Measurements from ENCODE around the gene TXNDC2.

Gene TXNDC2

GRCh38 chr18:9914584-9915290 is 29.0 kb downstream of the TXNDC2 start:
- peak; percentile 4 to 49 for DNase-seq

GRCh38 chr18:9915291-9916076 is 29.7 kb downstream of the TXNDC2 start:
- no peak for DNase-seq

GRCh38 chr18:9916077-9916639 is 30.4 kb downstream of the TXNDC2 start:
- no peak for DNase-seq

GRCh38 chr18:9916808-9917207 is 31.0 kb downstream of the TXNDC2 start:
- no peak for DNase-seq

GRCh38 chr18:9918016-9918680 is 32.4 kb downstream of the TXNDC2 start:
- DNase-seq = peak; percentile 2 to 38

- no peak for DNase-seq
Measured at GRCh38 chr18:9919564-9920232, 33.9 kb downstream of the TXNDC2 start.

- DNase-seq = no peak
Measured at GRCh38 chr18:9922592-9923311, 37.0 kb downstream of the TXNDC2 start.

GRCh38 chr18:9924371-9924943 is 38.7 kb downstream of the TXNDC2 start:
- no peak for DNase-seq

GRCh38 chr18:9925369-9925768 is 39.6 kb downstream of the TXNDC2 start:
- DNase-seq = no peak

GRCh38 chr18:9925795-9926194 is 40.0 kb downstream of the TXNDC2 start:
- DNase-seq = no peak

- no peak for DNase-seq
Measured at GRCh38 chr18:9926223-9926894, 40.6 kb downstream of the TXNDC2 start.

GRCh38 chr18:9926977-9927376 is 41.2 kb downstream of the TXNDC2 start:
- DNase-seq = no peak

- no peak for DNase-seq
Measured at GRCh38 chr18:9927392-9928063, 41.8 kb downstream of the TXNDC2 start.

- no peak for DNase-seq
Measured at GRCh38 chr18:9928646-9929259, 43.0 kb downstream of the TXNDC2 start.

GRCh38 chr18:9930299-9930884 is 44.6 kb downstream of the TXNDC2 start:
- no peak for DNase-seq

GRCh38 chr18:9931146-9931545 is 45.4 kb downstream of the TXNDC2 start:
- no peak for DNase-seq

- no peak for DNase-seq
Measured at GRCh38 chr18:9931678-9932077, 45.9 kb downstream of the TXNDC2 start.

- DNase-seq = no peak
Measured at GRCh38 chr18:9933865-9934264, 48.1 kb downstream of the TXNDC2 start.

- no peak for DNase-seq
Measured at GRCh38 chr18:9934274-9934673, 48.5 kb downstream of the TXNDC2 start.
